Measurements from ENCODE around the gene LNX1.

LNX1 gene

DNA sequence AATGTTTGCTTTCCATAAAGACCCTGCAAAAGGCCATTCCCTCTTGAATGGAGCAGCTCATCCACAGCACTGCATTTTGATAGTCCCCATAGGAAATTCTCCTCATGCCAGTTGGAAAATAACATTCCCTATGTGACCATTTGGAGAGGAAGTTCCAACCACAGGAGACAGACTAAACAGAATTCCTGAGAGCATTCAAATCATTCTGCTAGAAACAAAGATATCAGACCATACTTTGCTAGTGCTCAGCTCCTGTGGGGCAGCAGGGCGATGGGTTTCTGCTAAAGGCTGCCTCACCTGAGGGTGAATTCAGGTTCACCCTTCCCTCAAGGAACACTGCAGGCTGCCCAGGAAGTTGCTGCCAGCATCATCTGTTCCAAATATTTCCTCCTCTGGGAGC is 58.8 kb downstream of the LNX1 start:
- no peak for DNase-seq

DNA sequence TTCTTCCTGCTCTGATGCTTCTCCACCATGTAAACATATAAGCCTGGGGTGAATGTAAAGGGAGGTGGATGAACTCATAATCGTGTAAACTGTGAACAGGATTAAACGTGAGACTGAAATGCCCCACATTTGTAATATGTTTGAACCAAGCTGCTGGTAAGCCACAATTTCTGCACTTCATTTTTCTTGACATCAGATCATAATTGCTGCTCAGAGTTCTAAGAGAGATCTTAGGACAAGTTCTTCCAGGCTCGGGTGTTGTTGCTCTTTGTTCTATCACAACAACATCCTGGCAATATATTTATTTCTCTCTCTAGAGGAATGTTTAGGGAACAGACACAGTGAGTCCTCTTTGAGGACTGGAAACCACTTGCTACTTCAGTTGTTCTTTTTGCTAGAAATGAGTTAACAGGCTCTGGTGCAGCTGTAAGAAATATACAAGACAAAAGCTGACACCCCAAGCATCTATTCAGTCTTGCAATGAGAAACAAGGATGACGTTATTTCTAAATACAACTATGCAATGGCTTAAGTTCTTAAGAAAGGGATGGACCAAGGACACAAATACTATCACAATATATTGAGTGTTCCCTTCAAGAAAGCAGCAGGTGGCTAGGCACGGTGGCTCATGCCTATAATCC is 59.6 kb downstream of the LNX1 start:
- DNase-seq = no peak

DNA sequence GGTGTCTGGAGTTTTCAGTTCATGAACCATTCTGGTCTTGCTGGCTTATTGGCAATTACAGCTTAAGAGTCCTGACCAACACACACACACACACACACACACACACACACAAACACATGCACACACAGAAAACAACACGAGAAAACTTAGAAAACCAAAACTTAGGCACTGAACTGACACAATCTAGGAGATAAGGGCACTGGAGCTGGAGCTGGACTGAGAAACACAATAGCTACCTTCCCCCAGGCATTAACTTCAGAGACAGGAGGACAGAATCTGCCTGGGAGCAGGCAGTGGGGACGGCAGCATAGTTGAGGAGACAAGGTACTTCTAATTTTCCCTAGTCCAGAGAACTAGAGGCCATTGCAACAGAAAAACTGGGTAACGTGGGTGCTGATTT is 62.3 kb downstream of the LNX1 start:
- DNase-seq = no peak

DNA sequence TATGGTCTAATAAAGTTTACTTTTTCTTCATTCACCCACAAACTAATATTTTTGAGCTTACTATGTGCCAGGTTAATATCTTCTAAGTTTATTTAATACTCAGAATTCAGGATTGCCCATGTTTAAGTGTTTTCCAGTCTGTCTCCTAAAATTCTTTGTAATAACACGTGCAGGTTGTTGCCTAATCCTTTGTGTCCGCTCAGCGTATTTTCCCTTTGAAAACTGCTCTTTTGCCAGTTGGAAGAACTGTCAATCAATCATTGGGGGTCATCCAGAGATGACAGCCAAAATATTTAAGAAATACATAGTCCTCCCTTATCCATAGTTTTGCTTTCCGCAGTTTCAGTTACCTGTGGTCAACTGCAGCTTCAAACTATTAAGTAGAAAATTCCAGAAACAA is 63.4 kb downstream of the LNX1 start:
- no peak for DNase-seq

DNA sequence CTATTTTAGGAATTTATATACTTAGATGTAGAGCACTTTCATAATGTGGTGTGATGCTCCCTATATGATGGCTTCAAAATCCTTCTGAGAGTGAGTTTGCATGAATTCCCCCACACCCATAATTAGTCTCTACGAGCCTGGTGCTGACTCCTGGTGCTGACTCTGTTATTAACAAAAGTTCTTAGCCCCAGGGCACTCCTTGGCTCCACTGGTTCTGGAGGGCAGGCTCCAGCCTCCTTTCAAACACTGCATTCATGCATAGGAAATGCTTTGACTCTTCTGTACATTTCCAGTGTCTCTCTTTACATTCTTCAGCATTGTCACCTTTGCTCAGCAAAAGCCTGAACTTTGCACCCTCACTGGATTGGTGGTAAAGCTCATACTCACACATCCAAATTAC is 64.0 kb downstream of the LNX1 start:
- DNase-seq = no peak

DNA sequence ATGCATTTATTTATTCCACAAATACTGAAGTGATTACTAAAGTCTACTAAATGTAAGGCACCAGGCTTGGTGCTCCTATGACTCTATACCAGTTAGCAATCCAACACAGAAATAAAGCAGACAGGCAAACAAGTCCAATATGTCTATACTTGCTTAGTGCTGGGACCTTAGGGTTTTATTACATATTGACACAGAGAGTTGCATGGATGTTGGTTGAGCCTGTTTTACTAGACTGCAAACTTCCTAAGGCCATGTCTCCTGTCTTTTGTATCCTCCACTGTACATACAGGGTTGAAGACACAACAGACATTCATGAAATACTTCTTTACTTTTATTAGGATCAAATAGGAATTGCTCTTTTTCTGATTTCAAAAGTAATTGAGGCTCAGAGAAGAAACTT is 69.0 kb downstream of the LNX1 start:
- DNase-seq = no peak

DNA sequence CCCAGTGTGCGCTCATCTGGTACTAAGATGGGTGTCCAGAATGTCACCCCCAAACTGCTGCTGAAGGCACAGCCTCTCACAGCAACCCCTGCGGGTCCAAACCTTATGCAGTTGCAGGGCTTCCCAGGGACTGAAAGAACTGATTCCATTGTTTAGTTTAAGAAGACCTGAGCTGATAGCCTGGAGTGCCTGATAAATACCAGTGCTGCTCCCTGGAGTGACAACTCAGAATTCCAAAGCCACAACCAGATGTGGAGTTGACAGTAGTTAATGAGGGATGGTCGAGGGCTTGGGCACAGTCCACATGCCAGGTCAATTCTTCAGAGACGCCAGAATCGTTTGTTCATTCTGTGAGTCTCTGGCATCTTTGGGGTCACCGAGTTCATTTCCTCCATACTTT is 71.2 kb downstream of the LNX1 start:
- no peak for DNase-seq

DNA sequence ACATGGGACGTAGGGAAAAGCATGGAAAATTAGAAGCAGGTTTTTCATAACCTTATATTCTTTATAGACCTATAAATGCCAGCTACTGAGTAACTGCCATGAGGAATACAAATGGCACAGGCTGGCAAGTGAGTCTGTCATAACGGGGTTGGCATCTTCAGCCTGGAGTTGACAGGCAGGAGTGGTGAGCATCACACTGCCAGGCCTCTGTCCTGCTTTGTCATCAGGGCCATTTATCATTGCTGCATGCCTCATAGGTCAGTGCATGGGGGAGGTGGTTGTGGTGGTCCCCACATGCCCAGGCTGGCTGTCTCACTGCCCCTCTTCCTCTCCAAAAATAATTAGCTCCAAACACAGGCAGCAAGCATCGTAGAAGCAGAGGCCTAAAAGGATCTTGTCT is 72.5 kb downstream of the LNX1 start:
- no peak for DNase-seq

DNA sequence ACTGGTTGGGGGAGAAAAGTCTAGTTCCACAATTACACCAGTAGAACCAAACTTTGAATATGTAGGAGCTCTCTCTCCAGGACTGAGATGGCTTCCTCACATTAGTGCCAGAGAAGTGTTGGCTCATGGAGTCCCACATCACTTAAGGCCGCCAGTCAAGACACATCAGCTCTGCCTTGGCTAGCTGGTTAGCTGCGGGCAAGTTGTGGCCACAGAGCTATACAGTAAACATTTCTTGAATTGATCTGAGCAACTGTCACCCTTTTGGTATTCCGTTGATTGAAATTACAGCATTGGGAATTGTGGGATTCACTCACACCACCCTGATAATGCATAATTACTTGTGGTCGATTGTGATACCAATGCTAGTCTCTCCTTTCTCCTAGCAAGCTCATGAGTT is 76.2 kb downstream of the LNX1 start:
- DNase-seq = no peak

DNA sequence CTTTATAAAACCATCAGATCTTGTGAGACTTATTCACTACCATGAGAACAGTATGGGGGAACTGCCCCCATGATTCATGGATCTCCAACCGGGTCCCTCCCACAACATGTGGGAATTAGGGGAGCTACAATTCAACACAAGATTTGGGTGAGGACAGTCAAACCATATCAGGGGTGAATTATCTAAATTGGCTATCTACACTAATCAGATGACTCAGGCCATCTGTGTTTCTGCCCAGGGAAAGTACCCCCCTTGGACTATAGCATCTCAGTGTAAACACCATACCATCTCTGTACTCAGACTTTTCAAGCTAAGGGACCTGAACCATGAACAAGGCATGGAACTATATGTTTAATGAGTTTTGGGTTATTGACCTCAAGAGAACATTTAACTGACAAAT is 76.8 kb downstream of the LNX1 start:
- no peak for DNase-seq

DNA sequence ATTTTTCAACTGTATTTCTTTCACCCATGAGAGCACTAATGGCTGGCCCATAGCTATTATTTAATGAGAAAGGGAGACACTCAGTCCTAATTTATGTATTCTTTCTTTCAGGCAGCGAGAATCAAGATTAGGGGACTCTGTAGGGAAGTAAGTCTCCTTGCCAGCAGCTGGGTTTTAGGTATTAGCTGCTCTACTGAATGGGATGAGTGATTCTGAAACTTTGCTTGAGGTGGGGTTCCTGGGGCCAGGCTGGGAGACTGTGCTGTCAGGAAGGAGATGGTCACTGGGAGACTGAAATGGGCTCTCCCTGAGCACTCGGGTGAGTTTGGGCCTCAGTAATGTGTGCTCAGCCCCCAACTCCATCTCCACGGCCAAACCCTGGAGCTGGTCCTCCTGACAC is 78.7 kb downstream of the LNX1 start:
- DNase-seq = no peak

DNA sequence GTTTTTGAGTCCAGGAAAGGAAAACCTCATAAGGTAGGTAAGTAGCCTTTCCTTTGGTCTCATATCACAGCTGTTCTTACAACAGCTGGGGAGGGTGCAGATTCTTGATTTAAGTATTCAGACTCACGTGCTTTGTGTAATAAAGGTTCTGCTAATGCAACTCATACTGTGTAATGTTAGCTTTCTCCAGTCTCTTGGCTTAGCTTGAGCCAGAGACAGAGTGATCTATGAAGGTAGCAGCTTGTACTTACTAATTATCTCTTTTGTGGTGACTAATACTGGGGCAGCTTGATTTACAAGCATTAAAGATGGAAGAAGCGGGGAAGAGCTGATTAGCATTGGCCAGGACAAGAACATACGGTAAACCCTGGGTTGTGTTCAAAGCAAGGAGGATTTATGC is 80.3 kb downstream of the LNX1 start:
- DNase-seq = no peak

DNA sequence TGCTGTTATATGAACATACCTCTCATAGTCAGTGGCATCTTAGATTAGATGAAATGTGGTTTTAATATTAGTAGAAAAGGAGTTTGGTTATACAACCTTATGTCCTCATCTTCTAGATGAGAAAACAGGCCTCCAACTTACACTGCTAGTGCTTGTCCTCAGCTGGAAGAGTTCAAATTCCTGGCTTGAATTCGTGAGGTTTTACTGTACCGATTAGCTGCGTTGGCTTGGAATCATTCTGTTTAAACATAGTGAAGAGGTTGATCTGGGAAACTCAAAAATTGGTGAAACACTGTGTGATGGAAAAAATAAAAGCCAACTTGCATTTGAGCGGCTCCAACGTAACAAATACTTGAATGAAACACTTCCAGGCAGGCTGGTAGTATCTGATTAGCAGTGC is 81.0 kb downstream of the LNX1 start:
- no peak for DNase-seq

DNA sequence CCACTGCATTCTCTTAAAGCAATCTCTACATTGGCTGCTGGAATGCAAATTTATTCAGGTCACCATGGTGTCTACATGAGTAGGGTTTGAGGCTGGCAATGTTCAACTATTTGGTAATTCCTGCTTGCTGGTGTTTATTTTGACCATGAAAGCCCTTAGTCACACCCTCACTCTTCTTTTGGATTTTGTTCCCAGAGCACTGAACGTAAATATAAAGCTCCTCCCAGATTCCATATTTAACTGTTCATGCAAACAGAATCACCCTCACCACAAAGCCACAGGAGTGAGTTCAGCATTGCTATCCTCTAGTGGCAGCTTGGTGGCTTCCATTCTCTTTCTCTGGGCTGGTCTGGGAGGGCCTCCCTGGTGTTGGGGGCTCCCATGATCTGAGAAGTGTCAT is 82.8 kb downstream of the LNX1 start:
- no peak for DNase-seq

DNA sequence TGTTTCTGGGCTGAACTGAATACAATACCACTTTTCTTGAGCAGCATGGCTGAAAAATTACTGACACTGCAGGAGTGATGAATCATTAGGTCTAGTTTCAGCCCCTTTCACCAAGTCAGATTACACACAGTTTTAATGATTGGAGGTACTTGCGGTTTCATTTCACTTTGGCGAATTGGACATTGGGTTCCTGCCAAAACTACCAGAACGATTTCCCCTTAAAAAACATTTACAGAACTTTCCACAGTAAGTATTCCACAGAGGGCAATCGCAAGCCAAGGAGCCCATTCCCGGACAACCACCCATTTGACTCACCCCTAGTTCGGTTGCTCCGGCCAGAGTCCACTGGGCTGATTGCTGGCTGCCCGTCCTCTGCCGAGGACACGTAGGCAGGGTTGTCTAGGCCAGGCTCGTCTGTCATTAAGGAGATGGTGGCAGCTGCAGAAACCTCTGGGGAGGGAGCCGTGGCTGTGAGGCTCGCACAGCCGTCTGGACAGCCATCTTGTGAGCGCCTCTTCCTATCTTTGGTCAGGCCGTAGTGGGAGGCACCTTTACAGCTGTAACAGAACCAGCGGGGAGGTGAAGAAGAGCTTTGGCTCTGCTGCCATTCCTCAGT is 83.5 kb downstream of the LNX1 start:
- no peak for DNase-seq

DNA sequence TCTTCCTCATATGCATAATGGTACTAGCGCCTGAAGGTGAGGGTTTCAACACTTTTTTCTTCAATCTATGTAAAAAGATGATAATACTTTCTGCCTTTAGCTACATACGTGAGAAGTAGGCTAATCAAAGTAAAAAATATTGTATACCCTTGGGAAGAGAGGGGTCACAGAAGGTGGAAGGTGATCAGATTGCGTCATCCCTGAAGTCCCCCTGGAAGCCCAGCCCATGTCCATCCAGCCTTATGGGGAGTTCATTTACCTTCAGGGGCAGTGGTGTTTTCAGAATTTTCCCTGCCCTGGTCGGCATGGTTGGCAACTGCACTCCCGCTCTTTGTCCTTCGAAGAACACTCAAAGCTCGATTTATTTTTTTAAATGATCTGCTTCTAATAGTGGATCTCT is 84.2 kb downstream of the LNX1 start:
- DNase-seq = no peak

DNA sequence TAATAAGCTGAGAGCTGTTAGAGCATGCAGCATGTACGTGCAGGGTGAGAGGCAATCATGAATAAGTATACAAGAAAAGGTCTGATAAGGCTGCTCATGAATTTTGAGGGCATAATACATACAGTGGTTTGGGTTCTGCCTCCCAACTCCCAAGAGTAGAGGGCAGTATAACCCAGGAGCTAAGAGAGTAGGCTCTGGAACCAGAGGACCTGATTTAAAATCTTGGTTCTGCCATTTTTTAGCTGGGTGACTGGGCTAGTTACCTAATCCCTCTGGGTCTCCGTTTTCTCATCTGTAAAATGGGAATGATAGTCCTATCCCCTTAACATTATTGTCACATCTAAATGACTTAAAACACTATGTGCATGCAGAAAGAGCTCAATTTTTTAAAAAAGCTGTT is 85.3 kb downstream of the LNX1 start:
- no peak for DNase-seq

DNA sequence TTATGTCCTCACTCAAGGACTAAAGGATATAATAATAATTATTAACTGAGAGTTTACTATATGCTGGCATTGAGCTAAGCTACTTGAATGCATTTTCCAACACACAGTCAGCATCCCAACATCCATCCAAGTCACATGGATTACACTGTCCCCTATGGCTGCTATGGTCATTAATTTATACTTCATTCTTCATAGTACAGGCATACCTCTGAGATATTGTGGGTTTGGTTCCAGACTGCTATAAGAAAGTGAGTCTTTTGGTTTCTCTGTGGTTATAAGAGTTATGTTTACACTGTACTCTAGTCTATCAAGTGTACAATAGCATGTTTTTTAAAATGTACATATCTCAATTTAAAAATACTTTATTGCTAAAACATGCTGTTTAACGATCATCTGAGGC is 89.2 kb downstream of the LNX1 start:
- DNase-seq = no peak

DNA sequence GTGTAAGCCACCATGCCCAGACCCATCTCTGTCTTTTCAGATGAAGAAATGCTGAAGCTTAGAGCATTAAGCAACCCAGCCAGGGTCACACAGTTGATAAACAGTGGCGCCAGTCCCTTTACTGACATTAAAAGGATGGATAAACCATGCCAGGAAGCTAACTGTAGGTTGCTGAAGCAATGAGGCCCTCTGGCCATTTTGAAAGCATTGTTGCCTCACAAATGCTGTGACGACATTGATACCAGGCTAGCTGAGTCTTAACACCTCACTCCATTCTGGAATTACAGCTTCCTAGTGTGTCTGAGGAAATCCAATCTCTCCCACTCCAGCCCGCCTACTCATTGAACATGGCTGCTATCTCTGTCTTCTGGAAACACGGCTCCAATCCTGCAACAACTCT is 89.7 kb downstream of the LNX1 start:
- no peak for DNase-seq

DNA sequence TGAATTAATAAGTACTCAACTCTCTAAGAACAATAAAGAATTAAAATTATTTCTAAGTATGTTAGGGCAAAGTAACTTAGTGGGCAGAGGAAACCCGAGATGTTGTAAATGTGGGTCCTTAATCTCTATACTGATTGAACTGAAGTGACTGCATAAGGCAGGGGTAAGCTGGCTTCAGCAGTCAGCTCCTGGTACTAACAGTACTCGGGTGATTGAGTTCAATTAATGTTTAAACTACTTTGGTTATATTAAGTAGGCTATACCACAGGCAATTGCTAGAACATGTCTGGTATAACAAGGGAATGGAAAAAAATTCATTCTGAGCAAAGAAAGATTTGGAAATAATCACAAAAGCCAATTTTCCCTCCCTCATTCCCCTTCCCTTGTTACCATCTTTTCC is 90.7 kb downstream of the LNX1 start:
- DNase-seq = no peak

DNA sequence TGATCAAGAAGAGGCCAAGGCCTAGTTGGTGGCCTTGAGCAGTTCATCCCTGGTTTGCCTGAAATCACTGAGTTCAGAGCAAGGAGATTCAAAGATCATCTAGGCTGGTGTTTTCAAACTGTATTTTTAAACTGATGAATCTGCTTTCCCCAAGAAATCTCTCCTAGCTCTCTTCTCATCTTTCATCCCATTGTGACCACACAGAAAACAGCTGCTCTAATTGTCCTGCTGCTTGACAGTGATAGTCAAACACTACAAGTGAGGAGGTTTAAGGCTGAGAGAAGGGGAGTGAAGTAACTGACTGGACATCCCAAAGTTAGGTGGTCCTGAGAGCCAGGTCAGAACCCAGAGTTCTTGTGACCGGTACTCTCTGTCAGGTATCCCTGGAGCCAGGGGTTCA is 91.5 kb downstream of the LNX1 start:
- no peak for DNase-seq

DNA sequence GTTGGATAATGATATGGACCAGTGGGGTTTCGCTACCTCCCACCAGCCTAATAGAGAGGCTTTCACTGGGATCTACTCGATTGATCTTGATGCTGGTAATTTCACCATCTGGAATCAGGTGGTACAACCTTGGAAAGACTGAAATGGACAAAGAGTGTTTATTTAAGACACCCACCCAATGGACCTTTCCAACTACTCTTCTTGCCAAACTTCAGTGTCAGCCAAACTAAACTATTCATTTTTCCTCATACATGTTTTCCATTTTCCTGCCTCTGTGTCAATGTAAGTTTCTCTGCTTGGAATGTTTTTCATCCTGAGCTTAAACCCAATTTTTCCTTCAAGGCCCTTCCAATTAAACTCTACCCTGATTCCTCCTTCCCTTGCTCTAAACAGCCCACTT is 92.6 kb downstream of the LNX1 start:
- DNase-seq = no peak

DNA sequence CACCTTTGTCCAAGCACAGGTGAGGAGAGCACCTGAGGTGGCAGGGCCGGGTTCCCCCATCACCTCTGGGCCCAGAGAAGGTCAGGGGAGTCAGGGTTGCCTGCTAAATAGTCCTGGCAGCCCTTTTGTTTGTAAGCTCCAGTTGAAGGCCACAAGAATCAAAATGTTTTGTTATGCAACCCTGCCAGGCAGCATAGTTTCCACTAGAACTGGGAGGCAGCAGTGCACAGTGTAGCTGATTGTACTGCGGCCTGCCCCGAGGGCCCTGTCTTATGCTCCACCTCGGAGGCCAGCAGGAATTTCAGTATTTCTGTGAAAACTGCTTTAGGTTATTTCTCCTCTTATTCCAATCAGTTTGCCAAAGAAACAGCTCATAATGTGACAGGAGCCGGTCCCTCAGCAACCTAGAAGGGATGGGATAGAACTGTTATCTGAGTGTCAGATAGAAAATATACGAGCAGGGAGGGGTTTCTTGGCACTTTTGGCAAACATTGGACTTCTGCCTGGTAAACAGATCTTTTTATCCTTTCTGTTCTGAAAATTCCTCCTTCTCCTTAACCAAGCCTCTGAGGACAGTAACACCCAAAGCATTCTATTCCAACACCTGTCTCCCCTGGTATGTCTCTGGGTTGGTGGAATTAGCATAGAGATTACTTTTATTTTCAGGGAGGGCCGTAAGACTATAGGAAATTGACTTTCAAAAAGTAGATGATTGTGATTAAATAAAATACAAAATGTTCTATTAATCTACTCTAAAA is 93.6 kb downstream of the LNX1 start:
- DNase-seq = no peak

DNA sequence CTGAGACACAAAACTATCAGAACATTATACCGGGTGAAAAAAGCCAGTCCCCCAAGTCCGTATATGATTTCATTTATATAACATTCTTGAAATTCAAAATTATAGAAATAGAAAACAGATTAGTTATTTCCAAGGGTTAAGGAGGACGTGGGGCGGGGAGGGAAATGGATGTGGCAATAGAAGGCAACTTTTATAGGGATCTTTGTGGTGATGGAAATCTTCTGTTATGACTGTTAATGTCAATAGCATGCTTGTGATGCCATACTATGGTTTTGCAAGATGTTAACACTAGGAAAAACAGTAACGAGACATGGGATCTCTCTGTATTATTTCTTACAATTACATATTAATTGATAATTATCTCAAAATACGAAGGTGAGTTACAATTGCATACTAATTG is 96.4 kb downstream of the LNX1 start:
- DNase-seq = no peak

Measured in CD4-positive, alpha-beta T cell treated with Interleukin-17A for 1 hour (primary cell).